ENCODE data around the gene CSMD2.

GRCh38 chr1:33725037-33725436 lies 440.0 kb downstream of the CSMD2 start:
- TF ChIP-seq, protein P1, sequence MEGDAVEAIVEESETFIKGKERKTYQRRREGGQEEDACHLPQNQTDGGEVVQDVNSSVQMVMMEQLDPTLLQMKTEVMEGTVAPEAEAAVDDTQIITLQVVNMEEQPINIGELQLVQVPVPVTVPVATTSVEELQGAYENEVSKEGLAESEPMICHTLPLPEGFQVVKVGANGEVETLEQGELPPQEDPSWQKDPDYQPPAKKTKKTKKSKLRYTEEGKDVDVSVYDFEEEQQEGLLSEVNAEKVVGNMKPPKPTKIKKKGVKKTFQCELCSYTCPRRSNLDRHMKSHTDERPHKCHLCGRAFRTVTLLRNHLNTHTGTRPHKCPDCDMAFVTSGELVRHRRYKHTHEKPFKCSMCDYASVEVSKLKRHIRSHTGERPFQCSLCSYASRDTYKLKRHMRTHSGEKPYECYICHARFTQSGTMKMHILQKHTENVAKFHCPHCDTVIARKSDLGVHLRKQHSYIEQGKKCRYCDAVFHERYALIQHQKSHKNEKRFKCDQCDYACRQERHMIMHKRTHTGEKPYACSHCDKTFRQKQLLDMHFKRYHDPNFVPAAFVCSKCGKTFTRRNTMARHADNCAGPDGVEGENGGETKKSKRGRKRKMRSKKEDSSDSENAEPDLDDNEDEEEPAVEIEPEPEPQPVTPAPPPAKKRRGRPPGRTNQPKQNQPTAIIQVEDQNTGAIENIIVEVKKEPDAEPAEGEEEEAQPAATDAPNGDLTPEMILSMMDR (IDR thresholded peaks at IDR 0.05; ENCODE audit: low read depth, low read length), result no peak
- TF ChIP-seq EZH2phosphoT487 (IDR thresholded peaks at IDR 0.05; ENCODE audit: low read depth), result no peak
